ENCODE data around the gene SPATA19.

GRCh38 chr11:133842053-133842452 is 3.3 kb downstream of the SPATA19 start:
- TF ChIP-seq, protein P1, sequence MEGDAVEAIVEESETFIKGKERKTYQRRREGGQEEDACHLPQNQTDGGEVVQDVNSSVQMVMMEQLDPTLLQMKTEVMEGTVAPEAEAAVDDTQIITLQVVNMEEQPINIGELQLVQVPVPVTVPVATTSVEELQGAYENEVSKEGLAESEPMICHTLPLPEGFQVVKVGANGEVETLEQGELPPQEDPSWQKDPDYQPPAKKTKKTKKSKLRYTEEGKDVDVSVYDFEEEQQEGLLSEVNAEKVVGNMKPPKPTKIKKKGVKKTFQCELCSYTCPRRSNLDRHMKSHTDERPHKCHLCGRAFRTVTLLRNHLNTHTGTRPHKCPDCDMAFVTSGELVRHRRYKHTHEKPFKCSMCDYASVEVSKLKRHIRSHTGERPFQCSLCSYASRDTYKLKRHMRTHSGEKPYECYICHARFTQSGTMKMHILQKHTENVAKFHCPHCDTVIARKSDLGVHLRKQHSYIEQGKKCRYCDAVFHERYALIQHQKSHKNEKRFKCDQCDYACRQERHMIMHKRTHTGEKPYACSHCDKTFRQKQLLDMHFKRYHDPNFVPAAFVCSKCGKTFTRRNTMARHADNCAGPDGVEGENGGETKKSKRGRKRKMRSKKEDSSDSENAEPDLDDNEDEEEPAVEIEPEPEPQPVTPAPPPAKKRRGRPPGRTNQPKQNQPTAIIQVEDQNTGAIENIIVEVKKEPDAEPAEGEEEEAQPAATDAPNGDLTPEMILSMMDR (IDR thresholded peaks at IDR 0.05) = no peak
- no peak for TF ChIP-seq POLR2AphosphoS5 (IDR thresholded peaks at IDR 0.05; ENCODE audit: insufficient read depth in 1 of 2, low read depth in 1 of 2)
